Measurements from ENCODE around the gene ARID5B.

The ARID5B gene

GRCh38 chr10:62048919-62049623 lies 147.6 kb downstream of the ARID5B start (continued):
- TF ChIP-seq ELK4 (IDR thresholded peaks at IDR 0.05; ENCODE audit: borderline replicate concordance, low read depth, low read length) = no peak
- TF ChIP-seq SETDB1 (IDR thresholded peaks at IDR 0.05; ENCODE audit: insufficient read length, low read length) = no peak
- peak; percentile 14; the same call in 1 of the 2 replicates for TF ChIP-seq GLI2 (tag by site-specific recombination; IDR thresholded peaks at IDR 0.05; ENCODE audit: borderline replicate concordance, low read depth)
- no peak for TF ChIP-seq HOXA7 (CRISPR knock-in tag; IDR thresholded peaks at IDR 0.05; ENCODE audit: borderline replicate concordance)
- TF ChIP-seq ZEB2 (tag by site-specific recombination; IDR thresholded peaks at IDR 0.05) = peak; percentile 87
- no peak; the same call in 1 of the 2 replicates for TF ChIP-seq ZNF398 (tag by site-specific recombination; IDR thresholded peaks at IDR 0.05)
- TF ChIP-seq ZSCAN4 (tag by site-specific recombination; IDR thresholded peaks at IDR 0.05) = no peak
- TF ChIP-seq ZNF157 (tag by site-specific recombination; IDR thresholded peaks at IDR 0.05) = no peak
- TF ChIP-seq ZNF26 (tag by site-specific recombination; IDR thresholded peaks at IDR 0.05) = no peak
- peak; percentile 65; the same call in 1 of the 2 replicates for TF ChIP-seq OSR2 (tag by site-specific recombination; IDR thresholded peaks at IDR 0.05)
- no peak for TF ChIP-seq ZNF114 (tag by site-specific recombination; IDR thresholded peaks at IDR 0.05)
- peak; percentile 64 for TF ChIP-seq ZNF843 (tag by site-specific recombination; IDR thresholded peaks at IDR 0.05)
- peak; percentile 84 for TF ChIP-seq HIC1 (tag by site-specific recombination; IDR thresholded peaks at IDR 0.05)
- TF ChIP-seq KLF1 (tag by site-specific recombination; IDR thresholded peaks at IDR 0.05) = no peak
- peak; percentile 80 for TF ChIP-seq GLIS1 (tag by site-specific recombination; IDR thresholded peaks at IDR 0.05)
- peak; percentile 85 for TF ChIP-seq ZNF629 (tag by site-specific recombination; IDR thresholded peaks at IDR 0.05)
- TF ChIP-seq ZNF776 (tag by site-specific recombination; IDR thresholded peaks at IDR 0.05; ENCODE audit: borderline replicate concordance) = no peak
- no peak for TF ChIP-seq ZNF423 (tag by site-specific recombination; IDR thresholded peaks at IDR 0.05)
- TF ChIP-seq ZNF138 (tag by site-specific recombination; IDR thresholded peaks at IDR 0.05; ENCODE audit: borderline replicate concordance) = no peak
- TF ChIP-seq ZBTB26 (tag by site-specific recombination; optimal IDR thresholded peaks at IDR 0.05) = no peak
- TF ChIP-seq ZNF645 (tag by site-specific recombination; IDR thresholded peaks at IDR 0.05) = no peak
- TF ChIP-seq PRDM1 (tag by site-specific recombination; IDR thresholded peaks at IDR 0.05) = peak; percentile 78
- TF ChIP-seq ZNF518A (tag by site-specific recombination; conservative IDR thresholded peaks at IDR 0.05; ENCODE audit: low read depth) = no peak
- no peak for TF ChIP-seq ZNF416 (tag by site-specific recombination; IDR thresholded peaks at IDR 0.05)

Measured in HEK293 (cell line).